Dedifferentiated amniotic fluid mesenchymal stem cell (primary cell): ENCODE data around the gene ACAA1.
"Not testable (repeated sequence)": the region's sequence is repeated elsewhere in the genome, so short reads cannot be mapped to it uniquely, and the experiment has no call there.

ENCODE experiments used
- DNase-seq: peaks from one replicate; pipeline ENCODE4 v3.0.0-alpha.2; 2016; ENCODE audit errors: extremely low spot score

Gene ACAA1

DNA sequence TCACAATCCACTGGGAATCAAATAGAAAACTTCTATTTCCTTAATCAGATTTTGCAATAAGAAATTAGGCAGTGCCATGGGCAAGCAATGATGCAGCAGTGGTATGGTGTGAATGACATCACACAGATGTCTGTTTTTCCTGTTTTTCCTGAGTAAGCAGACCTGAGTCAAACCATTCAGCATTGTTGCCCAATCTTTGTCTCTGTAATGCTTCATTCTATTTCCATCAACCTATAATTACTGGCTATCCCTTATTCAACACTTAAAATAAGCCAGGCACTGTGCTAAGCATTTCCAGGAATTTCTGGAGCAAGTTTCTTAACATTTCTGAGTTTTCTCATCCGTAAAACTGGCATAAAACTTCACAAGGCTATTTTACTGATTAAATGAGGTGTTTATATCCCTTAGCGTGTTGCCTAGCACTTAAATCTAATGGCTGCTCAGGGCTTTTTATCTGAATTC lies 17.1 kb upstream of the ACAA1 start:
- peak; percentile 34 for DNase-seq

DNA sequence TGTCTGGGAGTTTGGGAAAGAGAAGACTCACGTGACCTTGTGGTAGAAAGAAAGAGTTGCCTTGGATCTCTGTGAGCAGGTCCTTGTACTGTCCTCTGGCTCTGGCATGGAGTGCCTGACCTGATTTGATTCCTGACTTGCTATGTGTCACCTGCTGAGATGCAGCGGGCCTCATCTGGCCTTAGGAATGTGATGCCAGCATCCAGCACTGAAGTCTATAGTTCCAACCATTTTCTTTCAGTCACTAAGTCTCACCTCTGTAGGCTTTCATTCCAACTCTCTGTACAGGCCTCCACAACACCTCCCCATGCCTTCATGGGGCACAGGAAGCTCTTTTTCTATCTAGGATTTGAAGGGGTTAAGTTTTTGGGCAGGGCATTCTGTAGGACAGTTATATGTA lies 16.3 kb upstream of the ACAA1 start:
- no peak for DNase-seq

DNA sequence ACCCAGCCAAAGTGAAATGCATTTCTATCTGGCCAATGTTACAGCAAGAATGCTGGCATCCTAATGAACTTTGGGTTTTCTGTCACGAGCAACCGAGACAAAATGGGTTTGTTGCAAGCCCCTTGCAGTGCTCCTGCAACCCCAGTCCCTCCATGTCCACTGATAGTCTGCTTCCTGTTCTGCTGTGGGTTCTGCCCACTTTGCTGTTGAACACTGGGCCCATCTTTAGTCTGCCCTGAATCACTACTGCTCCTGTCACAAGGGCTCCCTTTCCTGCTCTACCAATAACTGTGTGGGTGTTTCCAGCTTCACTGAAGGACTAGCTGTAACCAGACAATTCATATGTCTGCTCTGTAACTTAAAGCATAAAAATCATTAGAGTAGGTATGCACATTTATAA lies 15.7 kb upstream of the ACAA1 start:
- no peak for DNase-seq

DNA sequence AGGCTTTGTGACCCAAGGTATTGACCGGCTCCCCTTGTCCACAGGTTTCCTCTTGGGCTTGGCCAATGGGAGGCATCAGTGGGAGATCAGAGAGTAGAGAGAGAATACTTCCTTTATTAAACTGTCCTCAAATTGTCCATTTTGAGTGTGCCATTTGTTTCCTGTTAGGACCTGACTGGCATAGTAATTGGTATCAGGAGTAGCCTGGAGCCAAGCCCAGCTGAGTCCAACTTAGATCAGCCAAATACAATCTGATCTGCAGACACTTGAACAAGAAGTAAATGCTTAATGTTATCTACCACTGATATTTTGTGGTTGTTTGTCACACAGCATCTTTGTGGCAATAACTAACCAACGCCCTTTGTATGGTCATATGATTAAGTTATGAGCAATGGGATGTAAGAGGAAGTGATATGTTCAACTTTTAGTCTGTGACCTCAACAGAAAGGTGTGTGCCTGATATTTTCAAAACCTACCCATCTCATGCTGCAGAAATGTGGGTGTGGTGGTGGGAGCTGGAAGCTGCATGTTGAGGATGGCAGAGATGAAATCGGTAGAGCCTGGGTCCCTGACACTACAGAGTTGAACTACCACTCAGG lies 14.8 kb upstream of the ACAA1 start:
- no peak for DNase-seq

DNA sequence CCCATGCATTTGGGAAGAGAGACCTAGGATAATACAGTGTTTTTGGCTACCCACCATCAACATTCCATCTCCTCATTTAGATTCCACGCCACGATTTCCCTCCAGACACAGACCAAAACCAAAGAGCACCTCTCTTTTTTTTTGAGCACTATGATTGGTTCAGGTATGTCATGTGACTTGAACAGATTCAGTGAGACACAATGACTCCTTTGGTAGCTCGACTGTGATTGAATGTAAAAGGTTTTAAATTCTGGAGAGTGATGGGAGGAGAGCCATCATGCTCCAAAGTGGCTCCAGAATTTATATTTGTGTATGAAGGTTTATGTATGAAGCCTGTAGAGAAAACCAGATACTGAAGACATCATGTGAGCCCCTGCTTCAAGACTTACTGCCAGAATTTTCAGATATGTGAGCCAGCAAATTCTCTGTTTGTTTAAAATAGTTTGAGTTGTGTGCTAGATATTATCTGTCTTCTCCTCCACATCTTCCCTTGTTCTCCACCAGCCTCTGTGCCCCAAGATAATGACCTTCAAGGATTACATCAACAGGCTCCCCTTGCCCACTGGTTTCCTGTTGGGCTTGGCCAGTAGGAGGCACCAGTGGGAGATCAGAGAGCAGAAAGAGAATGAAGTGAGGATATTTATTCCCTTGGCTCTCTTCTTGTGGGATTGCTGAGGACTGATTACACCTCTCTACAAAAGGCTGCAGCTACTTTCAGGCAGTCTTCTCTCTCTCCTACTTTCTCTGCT lies 14.0 kb upstream of the ACAA1 start:
- DNase-seq = no peak

DNA sequence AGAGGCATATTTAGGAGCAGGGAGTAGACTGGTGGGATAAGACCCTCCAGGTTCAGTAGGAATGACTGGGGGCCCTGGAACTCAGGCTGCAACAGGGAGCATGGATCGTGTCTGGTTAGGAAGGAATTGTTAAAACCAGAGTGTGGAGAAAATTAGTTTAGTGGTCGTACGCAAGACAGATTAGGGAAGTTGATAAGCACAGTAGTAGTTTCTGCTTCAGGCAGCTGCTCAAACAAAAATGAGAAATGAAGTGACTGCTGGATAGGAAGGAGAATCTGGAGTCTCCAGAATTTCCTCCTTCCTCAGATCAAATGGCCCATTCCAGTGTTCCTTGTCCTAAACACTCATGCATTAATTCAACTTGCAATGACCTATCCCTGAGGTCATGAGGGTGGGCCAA lies 12.8 kb upstream of the ACAA1 start:
- no peak for DNase-seq

DNA sequence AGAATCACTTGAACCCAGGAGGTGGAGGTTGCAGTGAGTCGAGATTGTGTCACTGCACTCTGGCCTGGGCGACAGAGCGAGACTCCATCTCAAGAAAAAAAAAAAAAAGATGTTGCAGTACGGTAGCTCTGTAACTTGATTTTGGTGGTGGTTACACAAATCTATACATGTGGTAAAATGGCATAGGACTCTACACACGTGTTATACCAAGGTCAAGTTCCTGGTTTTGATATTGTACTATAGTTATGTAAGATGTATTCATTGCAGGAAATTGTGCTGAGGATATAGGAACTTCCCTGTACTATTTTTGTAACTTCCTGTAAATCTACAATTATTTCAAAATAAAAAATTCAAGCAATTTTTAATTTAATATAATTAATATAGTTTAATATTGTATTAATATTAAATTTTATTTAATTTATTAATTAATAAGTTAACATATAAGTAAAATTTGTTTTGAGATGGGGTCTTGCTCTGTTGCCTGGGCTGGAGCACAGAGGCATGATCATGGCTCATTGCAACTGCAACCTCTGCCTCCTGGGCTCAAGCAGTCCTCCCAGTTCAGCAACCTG lies 11.5 kb upstream of the ACAA1 start:
- no peak for DNase-seq

DNA sequence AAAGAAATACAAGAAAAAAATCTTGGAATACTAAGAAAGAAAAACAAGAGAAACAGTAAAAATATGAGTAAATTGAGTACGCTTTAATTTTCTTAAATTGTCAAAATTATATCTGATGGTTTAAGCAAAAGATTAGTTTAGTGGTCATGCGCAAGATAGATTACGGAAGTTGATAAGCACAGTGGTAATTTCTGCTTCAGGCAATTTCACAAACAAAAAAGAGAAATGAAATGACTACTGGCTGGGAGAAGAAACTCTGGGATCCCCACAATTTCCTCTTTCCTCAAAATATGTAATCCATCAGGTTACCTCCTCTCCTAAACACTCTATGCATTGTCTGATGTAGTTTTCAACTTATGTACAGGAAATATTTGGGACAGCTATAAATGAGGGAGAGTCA lies 10.5 kb upstream of the ACAA1 start:
- no peak for DNase-seq

DNA sequence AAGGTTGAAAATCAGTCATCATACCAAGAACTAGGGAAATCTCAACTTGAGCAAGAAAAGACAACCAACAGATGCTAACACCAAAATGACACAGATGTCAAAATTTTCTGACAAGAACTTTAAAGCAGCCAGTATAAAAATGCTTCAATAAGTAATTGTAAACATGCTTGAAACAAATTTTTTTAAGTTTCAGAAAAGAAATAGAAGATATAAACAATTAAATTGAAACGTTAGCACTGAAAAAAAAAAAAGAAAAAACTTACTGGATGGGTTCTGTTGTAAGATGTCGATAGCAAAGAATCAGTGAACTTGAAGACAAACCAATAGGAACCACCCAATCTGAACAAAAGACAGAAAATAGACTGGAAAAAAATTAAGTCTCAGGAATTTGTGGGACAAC lies 9.6 kb upstream of the ACAA1 start:
- no peak for DNase-seq

DNA sequence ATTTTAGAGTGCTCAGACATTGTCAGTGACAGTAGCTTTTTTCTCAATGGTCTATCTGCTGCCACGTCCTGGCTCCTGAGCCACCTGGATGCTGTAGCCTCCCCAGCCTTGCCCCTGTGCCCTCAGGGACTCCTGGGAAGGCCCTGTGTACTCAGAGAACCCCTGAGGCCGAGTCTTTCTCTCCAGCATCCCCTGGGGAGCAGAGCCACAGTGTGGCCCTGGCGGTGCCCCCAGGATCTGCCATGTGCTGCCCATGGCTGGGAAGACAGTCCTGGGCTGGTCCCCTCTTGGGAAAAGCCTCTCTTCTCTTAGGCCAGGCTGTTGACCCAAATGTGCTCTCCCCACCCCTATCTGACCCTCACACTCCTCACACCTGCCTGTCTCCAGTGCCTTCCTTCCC lies 6.6 kb upstream of the ACAA1 start:
- DNase-seq = no peak

DNA sequence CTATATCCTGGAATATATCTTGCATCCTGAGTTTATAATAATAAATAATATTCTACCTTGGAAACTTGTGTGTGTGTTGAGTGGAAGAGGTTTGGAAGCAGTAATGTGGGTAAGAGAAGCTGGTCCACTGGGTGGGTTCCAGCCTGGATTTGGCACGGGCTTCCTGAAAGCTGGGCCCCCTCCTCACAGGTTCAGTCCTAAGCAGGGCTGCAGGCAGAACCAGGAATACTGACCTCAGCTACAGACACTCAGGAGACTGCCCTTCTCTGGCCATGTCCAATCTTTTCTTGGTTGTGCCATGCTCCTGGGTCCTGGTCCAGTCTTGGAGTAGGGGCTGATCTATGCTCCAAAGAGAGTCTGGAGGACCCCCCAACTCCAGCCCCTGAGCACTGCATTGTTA lies 6.0 kb upstream of the ACAA1 start:
- DNase-seq = no peak

DNA sequence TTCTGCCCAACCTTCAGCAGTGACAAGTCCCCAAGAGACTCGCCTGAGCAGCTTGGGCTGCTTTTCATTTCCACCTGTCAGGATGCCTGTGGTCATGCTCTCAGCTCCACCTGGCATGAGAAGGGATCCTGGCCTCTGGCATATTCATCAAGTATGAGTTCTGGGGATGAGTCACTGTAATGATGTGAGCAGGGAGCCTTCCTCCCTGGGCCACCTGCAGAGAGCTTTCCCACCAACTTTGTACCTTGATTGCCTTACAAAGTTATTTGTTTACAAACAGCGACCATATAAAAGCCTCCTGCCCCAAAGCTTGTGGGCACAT lies 5.0 kb upstream of the ACAA1 start:
- DNase-seq = no peak

DNA sequence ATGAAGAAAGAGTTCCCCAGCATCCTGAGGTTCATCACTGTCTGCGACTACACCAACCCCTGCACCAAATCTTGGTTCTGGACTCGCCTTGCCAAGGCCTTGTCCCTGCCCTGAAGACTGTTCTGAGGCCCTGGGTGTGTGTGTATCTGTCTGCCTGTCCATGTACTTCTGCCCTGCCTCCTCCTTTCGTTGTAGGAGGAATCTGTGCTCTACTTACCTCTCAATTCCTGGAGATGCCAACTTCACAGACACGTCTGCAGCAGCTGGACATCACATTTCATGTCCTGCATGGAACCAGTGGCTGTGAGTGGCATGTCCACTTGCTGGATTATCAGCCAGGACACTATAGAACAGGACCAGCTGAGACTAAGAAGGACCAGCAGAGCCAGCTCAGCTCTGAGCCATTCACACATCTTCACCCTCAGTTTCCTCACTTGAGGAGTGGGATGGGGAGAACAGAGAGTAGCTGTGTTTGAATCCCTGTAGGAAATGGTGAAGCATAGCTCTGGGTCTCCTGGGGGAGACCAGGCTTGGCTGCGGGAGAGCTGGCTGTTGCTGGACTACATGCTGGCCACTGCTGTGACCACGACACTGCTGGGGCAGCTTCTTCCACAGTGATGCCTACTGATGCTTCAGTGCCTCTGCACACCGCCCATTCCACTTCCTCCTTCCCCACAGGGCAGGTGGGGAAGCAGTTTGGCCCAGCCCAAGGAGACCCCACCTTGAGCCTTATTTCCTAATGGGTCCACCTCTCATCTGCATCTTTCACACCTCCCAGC lies 4.4 kb upstream of the ACAA1 start:
- no peak for DNase-seq

DNA sequence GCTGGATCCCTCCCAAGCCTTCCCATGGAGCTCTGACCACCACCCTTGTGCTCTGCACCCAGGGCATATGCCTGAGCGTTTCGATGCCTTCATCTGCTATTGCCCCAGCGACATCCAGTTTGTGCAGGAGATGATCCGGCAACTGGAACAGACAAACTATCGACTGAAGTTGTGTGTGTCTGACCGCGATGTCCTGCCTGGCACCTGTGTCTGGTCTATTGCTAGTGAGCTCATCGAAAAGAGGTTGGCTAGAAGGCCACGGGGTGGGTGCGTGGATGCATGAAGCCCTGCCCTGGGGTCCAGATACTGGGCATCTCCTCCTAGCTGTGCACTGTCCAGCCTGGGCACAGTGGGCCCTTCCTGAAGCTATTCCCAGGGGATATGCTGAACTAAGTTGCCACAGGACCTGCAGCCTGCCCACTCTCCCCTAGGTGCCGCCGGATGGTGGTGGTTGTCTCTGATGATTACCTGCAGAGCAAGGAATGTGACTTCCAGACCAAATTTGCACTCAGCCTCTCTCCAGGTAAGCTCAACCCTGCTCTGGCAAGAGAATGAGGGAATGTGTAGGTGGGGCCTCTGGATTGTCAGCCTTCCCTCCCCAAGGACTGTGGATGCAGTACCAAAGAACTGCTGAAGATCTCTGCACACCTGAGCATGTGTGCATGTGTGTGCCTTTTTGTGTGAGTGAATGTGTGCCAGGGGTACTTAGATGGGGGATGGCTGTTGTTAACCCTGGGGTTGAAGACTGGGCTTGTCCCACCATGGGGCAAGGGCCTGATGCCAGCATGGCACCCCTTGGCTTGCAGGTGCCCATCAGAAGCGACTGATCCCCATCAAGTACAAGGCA lies 3.6 kb upstream of the ACAA1 start:
- DNase-seq = no peak

DNA sequence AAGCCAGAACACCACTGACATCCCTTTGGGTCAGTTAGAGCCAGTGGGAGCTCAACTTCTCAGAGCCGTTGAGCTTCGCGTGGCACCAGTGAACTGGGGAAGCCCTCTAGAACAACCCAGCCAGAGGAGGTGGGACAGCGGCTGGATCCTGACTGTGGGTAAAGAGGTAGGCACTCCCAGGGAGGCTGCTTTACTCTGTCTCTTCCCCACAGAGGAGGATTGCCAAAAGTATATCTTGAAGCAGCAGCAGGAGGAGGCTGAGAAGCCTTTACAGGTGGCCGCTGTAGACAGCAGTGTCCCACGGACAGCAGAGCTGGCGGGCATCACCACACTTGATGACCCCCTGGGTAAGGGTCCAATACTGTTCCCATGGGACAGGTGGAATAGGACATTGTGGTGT lies 2.7 kb upstream of the ACAA1 start:
- DNase-seq = no peak

DNA sequence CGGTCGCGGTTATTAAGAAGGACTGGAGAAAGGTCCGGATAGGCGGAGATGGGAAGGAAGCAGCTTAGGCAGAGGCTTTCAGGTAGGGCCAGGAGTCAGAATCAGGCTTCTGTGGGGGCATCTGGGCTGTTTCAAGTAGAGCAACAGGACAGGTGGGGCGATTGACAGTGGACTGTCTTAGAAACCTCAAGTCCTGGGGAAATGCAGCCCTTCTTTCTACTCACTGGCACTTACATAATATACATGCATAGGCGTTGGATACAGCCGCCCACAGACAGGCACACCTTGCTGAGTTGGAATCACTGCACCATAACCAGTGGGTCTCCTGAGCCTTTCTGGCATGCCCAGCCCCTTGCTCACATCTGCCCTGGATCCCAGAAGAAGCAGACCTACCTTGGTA lies 2.3 kb upstream of the ACAA1 start:
- DNase-seq = no peak

DNA sequence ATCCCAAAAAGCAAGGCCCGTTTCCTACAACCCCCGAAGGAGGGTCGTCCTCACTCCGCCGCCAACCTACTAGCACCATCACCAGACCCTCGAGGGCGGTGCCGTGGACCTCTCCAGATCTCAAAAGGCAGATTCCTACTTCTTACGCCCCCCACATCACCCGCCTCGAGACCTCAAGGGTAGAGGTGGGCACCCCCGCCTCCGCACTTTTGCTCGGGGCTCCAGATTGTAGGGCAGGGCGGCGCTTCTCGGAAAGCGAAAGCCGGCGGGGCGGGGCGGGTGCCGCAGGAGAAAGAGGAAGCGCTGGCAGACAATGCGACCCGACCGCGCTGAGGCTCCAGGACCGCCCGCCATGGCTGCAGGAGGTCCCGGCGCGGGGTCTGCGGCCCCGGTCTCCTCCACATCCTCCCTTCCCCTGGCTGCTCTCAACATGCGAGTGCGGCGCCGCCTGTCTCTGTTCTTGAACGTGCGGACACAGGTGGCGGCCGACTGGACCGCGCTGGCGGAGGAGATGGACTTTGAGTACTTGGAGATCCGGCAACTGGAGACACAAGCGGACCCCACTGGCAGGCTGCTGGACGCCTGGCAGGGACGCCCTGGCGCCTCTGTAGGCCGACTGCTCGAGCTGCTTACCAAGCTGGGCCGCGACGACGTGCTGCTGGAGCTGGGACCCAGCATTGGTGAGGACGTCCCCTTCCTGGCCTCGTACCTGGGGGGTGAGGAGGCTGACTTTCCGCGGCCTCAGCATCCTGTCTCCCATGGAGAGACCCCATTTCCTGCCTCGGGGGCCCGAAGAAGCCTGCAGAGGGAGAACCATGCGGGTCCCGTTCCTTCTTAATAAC lies 1.6 kb upstream of the ACAA1 start, which contains the start of gene MYD88:
MYD88 (plus strand) TSS at position 313 of the 842 bp plus-strand sequence; CDS start at position 353, 40 bp downstream.
- peak; percentile 33 for DNase-seq

DNA sequence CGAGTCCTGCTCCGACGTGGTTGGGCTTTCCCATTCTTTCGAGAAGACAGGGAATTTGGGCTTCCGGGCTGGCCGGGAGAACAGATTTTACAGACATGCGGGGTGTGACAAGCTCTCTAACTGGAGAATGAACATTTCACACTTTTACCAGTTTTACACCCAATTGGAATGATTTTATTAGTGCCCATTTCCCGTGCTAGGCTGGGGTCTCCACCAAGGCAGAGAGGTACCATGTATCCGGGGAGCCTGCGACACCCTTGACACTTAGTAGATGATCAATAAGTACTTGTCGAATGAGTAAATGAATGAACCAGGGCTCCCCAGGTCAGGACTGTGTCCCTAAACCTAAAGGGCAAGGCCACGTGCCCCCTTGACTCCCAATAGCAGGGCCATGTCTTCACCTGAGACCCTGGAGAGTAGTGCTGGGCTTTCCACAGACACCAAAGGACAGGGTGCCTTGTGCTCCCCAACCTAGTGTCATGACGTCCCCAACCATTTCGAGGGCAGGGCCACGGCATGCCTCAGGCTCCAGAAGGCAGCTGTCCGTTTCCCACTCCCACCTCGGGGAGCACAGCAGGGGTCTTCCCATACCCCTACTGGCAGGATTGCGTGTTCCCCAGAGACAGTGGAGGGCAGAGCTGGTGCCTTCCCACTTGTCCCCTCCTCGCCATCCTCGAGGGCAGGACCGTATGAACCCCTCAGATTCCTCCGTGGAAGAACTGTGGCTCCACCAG lies 855 bp upstream of the ACAA1 start:
- DNase-seq = no peak

DNA sequence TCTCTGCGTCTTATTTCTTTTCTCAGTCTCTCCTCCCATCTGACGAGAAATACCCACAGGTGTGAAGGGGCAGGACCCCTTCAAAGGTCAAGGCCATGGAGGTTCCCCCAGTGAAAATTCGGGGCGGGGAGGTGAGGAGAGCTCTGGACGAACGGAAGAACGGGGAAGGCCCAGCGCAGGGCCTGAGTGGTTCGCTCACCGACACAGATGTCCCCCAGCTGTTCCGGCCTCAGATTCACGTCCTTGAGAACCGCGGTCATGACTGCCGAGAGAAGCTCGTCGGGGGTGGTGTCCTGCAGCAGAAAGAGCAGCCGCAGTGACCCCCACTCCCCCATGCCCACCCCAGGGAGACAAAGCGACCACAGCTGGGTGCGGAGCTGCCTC lies 542 bp downstream of the ACAA1 start:
- no peak for DNase-seq

DNA sequence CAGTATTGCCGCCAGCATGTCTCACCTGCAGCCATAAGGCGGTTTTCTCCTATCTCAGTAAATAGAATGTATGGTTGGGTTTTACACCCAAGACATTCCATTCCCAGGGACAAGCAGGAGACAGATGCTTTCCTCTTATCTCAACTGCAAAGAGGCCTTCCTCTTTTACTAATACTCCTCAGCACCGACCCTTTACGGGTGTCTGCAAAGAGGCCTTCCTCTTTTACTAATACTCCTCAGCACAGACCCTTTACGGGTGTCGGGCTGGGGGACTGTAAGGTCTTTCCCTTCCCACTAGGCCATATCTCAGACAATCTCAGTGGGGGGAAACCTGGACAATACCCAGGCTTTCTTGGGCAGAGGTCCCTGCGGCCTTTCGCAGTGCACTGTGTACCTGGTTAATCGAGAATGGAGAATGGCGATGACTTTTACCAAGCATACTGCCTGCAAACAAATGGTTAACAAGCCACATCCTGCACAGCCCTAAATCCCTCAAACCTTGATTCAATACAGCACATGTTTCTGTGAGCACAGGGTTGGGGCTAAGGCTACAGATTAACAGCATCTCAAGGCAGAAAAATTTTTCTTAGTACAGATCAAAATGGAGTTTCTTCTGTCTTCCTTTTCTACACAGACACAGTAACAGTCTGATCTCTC lies 1.2 kb downstream of the ACAA1 start:
- not testable (repeated sequence) for DNase-seq
